ENCODE data around the gene SNX8.

GRCh38 chr7:2225830-2226229 lies 88.4 kb downstream of the SNX8 start:
- TF ChIP-seq POLR2AphosphoS5 (IDR thresholded peaks at IDR 0.05): no peak
- TF ChIP-seq, protein P1, sequence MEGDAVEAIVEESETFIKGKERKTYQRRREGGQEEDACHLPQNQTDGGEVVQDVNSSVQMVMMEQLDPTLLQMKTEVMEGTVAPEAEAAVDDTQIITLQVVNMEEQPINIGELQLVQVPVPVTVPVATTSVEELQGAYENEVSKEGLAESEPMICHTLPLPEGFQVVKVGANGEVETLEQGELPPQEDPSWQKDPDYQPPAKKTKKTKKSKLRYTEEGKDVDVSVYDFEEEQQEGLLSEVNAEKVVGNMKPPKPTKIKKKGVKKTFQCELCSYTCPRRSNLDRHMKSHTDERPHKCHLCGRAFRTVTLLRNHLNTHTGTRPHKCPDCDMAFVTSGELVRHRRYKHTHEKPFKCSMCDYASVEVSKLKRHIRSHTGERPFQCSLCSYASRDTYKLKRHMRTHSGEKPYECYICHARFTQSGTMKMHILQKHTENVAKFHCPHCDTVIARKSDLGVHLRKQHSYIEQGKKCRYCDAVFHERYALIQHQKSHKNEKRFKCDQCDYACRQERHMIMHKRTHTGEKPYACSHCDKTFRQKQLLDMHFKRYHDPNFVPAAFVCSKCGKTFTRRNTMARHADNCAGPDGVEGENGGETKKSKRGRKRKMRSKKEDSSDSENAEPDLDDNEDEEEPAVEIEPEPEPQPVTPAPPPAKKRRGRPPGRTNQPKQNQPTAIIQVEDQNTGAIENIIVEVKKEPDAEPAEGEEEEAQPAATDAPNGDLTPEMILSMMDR (IDR thresholded peaks at IDR 0.05): no peak

Measured in prostate gland (tissue), 2 donors.